ENCODE data around the gene FOXC1. TPM values are rescaled to one million over a fixed set of nuclear protein-coding genes. Genes with fewer than 3 reads are reported as not detected.

FOXC1 gene
- total RNA-seq, 1 experiment from 2014 or later: 40.7 TPM

- Histone ChIP-seq H4K20me1 (ENCODE audit: insufficient read depth) (no peaks in the 10 kb centered on the region), H2AFZ (ENCODE audit: low read depth, low read length, poor library complexity, severe bottlenecking) (no peak overlapping the region), H3K27ac (ENCODE audit: low read depth, low read length) (no peak overlapping the region), H3K4me2 (ENCODE audit: low read length) (no peak overlapping the region), H3K9me3 (ENCODE audit: control insufficient read depth in 1 of 2, insufficient read depth in 1 of 2, low read depth in 1 of 2, low read length in 2 of 2) (no peaks in the 10 kb centered on the region), H3K9ac (ENCODE audit: low read length) (no peak overlapping the region), H3K4me3 (replicated peaks in 1 of 2; ENCODE audit: low read depth in 1 of 2, low read length in 2 of 2) (no peak overlapping the region), H3K4me1 (ENCODE audit: control insufficient read depth in 1 of 2, insufficient read depth in 2 of 2, low read length in 2 of 2) (no peaks in the 10 kb centered on the region), H3K79me2 (ENCODE audit: insufficient read depth, low read length) (no peaks in the 10 kb centered on the region), H3K9me2 (ENCODE audit: insufficient read depth) (no peaks in the 10 kb centered on the region), H3K27me3 (ENCODE audit: insufficient read depth, low read length) (0 out of 2 replicates have a peak, but pooled peaks cover 3% of the 10 kb centered on the region), H3K36me3 (ENCODE audit: control insufficient read depth in 1 of 2, insufficient read depth in 2 of 2, low read length in 2 of 2) (no peaks in the 10 kb centered on the region)
- POLR2A ChIA-PET: no interaction called here
- CTCF ChIA-PET: interaction anchor here (1.8 kb wide), 1 partner anchor 767 kb away, joined by 4 read pairs; no protein-coding TSS in a partner anchor
- no peak for DNase-seq (ENCODE audit: low read depth, low spot score)
- no peak for ATAC-seq
- intact Hi-C loops (cut with micrococcal nuclease): no loop called here
- TF ChIP-seq REST (IDR thresholded peaks at IDR 0.05; ENCODE audit: low read depth): no peak
- TF ChIP-seq, protein P1, sequence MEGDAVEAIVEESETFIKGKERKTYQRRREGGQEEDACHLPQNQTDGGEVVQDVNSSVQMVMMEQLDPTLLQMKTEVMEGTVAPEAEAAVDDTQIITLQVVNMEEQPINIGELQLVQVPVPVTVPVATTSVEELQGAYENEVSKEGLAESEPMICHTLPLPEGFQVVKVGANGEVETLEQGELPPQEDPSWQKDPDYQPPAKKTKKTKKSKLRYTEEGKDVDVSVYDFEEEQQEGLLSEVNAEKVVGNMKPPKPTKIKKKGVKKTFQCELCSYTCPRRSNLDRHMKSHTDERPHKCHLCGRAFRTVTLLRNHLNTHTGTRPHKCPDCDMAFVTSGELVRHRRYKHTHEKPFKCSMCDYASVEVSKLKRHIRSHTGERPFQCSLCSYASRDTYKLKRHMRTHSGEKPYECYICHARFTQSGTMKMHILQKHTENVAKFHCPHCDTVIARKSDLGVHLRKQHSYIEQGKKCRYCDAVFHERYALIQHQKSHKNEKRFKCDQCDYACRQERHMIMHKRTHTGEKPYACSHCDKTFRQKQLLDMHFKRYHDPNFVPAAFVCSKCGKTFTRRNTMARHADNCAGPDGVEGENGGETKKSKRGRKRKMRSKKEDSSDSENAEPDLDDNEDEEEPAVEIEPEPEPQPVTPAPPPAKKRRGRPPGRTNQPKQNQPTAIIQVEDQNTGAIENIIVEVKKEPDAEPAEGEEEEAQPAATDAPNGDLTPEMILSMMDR (IDR thresholded peaks at IDR 0.05 in 2 of 3, conservative IDR thresholded peaks at IDR 0.05 in 1 of 3; ENCODE audit: borderline replicate concordance in 1 of 3, insufficient read depth in 1 of 3, low read depth in 2 of 3, low read length in 2 of 3): no peak
- BruUV-seq (replicated peaks): no TSS peak
- RAD21 ChIA-PET (ENCODE audit: low non-redundant PET in 1 of 2, low total read pairs in 2 of 2, uncharacterized antibody in 2 of 2, unreplicated experiment in 2 of 2): no interaction called here
Measured at GRCh38 chr6:1586861-1587450, 22.8 kb upstream of the FOXC1 start.

All from HCT116 (cell line).